Liver (tissue), 3 donors: ENCODE data around the gene LDLRAD4.

Source experiments
- ATF3 ChIP-seq: IDR thresholded peaks from 2 replicates; pipeline ENCODE4 v1.6.1; 2016; ENCODE audit warnings: antibody characterized with exemption
- CTCF ChIP-seq: fragments of 150-350 bp; IDR thresholded peaks from 2 replicates; pipeline ENCODE4 v1.5.1; 2017; ENCODE audit warnings: improper control_type of control experiment, low read depth, low read length; ENCODE audit not compliant: missing input control
- EGR1 ChIP-seq, 2 donors: IDR thresholded peaks; 2 replicates each; pipeline ENCODE4 v1.6.1; 2016 to 2018; ENCODE audit warnings: antibody characterized with exemption in 2 of 2, low read depth in 2 of 2
- FOXA1 ChIP-seq: IDR thresholded peaks from 2 replicates; pipeline ENCODE4 v1.6.1; 2016; ENCODE audit warnings: antibody characterized with exemption
- GABPA ChIP-seq, 2 donors: IDR thresholded peaks in 1 of 2; conservative IDR thresholded peaks in 1 of 2; 2 replicates each; pipeline ENCODE4 v1.6.1; 2016; ENCODE audit warnings: antibody characterized with exemption in 2 of 2, mild to moderate bottlenecking in 1 of 2, moderate library complexity in 1 of 2
- HNF4A ChIP-seq, 2 donors: conservative IDR thresholded peaks; 2 replicates each; pipeline ENCODE4 v1.6.1; 2016; ENCODE audit warnings: antibody characterized with exemption in 2 of 2, mild to moderate bottlenecking in 2 of 2
- JUND ChIP-seq, 2 donors: IDR thresholded peaks; 2 replicates each; pipeline ENCODE4 v1.6.1; 2016; ENCODE audit warnings: antibody characterized with exemption in 2 of 2
- NR2F2 ChIP-seq: IDR thresholded peaks from 2 replicates; pipeline ENCODE4 v1.6.1; 2016; ENCODE audit warnings: antibody characterized with exemption
- RAD21 ChIP-seq, 2 donors: IDR thresholded peaks; 2 replicates each; pipeline ENCODE4 v1.6.1; 2016; ENCODE audit warnings: antibody characterized with exemption in 2 of 2, mild to moderate bottlenecking in 2 of 2
- REST ChIP-seq: IDR thresholded peaks from 2 replicates; pipeline ENCODE4 v1.6.1; 2016; ENCODE audit warnings: antibody characterized with exemption, mild to moderate bottlenecking
- TAF1 ChIP-seq: conservative IDR thresholded peaks from 2 replicates; pipeline ENCODE4 v1.6.1; 2016; ENCODE audit warnings: antibody characterized with exemption, mild to moderate bottlenecking
- YY1 ChIP-seq: IDR thresholded peaks from 2 replicates; pipeline ENCODE4 v1.6.1; 2016; ENCODE audit warnings: antibody characterized with exemption, mild to moderate bottlenecking
- TF ChIP-seq, protein P1 (sequence below): IDR thresholded peaks from 2 replicates; pipeline ENCODE4 v1.6.1; 2016; ENCODE audit warnings: antibody characterized with exemption
- donor health status: healthy.
- donor health status: healthy.

DNA sequence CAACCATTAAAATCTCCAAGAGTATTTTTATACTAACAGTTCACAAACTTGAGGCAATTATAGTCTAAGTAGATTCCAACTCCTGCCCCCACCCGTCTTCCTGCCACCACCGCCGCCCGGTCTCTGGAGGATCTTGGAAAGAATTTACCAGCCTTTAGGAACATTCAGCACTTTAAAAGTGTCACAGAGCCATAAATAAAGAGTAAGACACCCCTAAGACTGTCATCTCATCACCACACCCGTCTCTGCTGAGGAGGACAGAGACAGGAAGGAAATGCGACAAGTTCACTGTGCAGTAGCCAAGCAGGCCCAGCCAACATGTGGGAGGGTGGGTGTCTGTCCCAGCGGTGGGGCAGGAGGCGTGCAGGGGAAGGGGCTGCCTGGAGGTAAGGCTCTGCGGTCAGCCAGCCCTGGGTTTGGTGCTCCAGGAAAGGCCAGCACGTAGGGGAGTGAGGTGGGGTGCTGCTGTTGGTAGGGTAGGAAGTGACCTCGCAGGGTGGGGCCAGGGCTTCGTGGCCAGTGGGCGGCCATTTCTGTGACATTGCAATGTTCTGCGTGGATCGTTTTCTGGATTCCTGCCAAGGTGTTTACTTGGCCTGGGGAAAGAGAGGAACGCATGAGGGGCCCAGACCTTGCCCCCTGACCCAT lies 396.2 kb downstream of the LDLRAD4 start:
- TF ChIP-seq CTCF (no peak), TAF1 (no peak), FOXA1 (no peak), YY1 (no peak), RAD21 (IDR thresholded peaks at IDR 0.05) (no peak), REST (no peak), JUND (IDR thresholded peaks at IDR 0.05) (no peak), GABPA (IDR thresholded peaks at IDR 0.05 in 1 of 2, conservative IDR thresholded peaks at IDR 0.05 in 1 of 2) (no peak), ATF3 (no peak), EGR1 (IDR thresholded peaks at IDR 0.05; ENCODE audit: low read depth in 2 of 2) (no peak), NR2F2 (no peak), HNF4A (conservative IDR thresholded peaks at IDR 0.05) (no peak)
- TF ChIP-seq, protein P1, sequence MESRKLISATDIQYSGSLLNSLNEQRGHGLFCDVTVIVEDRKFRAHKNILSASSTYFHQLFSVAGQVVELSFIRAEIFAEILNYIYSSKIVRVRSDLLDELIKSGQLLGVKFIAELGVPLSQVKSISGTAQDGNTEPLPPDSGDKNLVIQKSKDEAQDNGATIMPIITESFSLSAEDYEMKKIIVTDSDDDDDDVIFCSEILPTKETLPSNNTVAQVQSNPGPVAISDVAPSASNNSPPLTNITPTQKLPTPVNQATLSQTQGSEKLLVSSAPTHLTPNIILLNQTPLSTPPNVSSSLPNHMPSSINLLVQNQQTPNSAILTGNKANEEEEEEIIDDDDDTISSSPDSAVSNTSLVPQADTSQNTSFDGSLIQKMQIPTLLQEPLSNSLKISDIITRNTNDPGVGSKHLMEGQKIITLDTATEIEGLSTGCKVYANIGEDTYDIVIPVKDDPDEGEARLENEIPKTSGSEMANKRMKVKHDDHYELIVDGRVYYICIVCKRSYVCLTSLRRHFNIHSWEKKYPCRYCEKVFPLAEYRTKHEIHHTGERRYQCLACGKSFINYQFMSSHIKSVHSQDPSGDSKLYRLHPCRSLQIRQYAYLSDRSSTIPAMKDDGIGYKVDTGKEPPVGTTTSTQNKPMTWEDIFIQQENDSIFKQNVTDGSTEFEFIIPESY: no peak
